Kidney epithelial cell (primary cell): ENCODE measurements around the gene FFAR3. TPM values are rescaled to one million over a fixed set of nuclear protein-coding genes. Genes with fewer than 3 reads are reported as not detected.
A peak's percentile ranks its signal among the peaks of the same experiment; 100 is the strongest.

ENCODE experiments used
- DNase-seq: peaks from one replicate; pipeline ENCODE4 v3.0.0-alpha.2; 2010; ENCODE audit warnings: low read depth
- H3K27me3 ChIP-seq: 2 replicates; pipeline ENCODE4 v1.6.0; 2011; ENCODE audit warnings: low read length; ENCODE audit not compliant: control insufficient read depth, insufficient read depth
- H3K36me3 ChIP-seq: 2 replicates; pipeline ENCODE4 v1.5.1; 2011; ENCODE audit warnings: low read length; ENCODE audit not compliant: control insufficient read depth, insufficient read depth
- H3K4me3 ChIP-seq: 2 replicates; pipeline ENCODE4 v1.5.1; 2011; ENCODE audit warnings: low read depth, mild to moderate bottlenecking, control low read depth, low read length
- total RNA-seq: library from RNA; depleted of rRNA; stranded (reverse); fragments of >200 nt; gene quantifications from 2 replicates; pipeline ENCODE4 v1.2.3, GENCODE V29; 2015
- TF ChIP-seq, protein P1 (sequence below): IDR thresholded peaks from 2 replicates; pipeline ENCODE4 v1.5.1; 2011; ENCODE audit warnings: mild to moderate bottlenecking, moderate library complexity, low read length, control low read depth, inconsistent platforms; ENCODE audit not compliant: insufficient read depth, poor library complexity, severe bottlenecking

FFAR3 gene
- total RNA-seq, 1 donor from 2014 or later, result not detected

DNA sequence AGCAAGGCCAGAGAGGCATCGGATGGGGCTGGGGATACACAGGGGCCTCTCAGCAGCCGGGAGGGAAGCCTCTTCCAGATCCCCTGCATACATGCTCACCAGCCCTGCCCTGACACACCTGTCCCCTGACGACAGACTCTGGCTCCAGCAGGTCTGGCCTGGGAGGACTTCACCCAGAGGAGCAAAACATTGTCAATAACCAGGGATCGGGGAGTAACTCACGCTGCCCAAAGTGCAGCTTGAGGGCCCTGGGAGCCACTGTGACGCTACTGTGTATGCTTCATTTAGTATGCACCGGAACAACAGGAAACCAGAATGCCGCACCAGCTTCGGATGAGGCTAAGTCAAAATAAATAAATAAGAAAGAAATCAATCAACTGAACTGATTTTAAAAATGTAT lies 41.7 kb upstream of the FFAR3 start:
- no peak for DNase-seq
- TF ChIP-seq, protein P1, sequence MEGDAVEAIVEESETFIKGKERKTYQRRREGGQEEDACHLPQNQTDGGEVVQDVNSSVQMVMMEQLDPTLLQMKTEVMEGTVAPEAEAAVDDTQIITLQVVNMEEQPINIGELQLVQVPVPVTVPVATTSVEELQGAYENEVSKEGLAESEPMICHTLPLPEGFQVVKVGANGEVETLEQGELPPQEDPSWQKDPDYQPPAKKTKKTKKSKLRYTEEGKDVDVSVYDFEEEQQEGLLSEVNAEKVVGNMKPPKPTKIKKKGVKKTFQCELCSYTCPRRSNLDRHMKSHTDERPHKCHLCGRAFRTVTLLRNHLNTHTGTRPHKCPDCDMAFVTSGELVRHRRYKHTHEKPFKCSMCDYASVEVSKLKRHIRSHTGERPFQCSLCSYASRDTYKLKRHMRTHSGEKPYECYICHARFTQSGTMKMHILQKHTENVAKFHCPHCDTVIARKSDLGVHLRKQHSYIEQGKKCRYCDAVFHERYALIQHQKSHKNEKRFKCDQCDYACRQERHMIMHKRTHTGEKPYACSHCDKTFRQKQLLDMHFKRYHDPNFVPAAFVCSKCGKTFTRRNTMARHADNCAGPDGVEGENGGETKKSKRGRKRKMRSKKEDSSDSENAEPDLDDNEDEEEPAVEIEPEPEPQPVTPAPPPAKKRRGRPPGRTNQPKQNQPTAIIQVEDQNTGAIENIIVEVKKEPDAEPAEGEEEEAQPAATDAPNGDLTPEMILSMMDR, result no peak
- Histone ChIP-seq H3K36me3 (no peaks in the 10 kb centered on the region), H3K4me3 (no peak overlapping the region), H3K27me3 (no peaks in the 10 kb centered on the region)

DNA sequence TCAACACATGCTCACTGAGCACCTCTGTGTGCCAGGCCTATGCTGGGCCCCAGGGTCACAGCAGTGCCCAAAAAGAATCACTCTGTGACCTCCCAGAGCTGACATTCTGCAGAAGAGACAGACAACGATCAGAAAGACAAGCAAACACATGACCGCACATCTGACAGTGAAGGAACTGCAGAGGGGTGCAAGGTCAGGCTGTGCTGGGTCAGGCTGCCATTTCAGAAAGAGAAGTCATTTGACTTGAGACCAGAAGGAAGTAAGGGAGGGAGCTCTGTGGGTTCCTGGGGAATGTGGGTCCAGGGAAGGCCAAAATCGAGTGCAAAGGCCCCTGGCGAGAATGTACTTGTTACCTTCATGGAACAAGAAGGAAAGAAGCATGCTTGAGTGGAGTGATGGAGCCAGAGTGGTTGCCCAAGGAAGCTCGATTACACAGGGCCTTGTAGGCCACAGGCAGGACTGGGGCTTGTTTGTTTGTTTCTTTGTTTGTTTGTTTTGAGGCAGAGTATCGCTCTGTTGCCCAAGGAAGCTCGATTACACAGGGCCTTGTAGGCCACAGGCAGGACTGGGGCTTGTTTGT lies 40.7 kb upstream of the FFAR3 start:
- Histone ChIP-seq H3K36me3 (no peaks in the 10 kb centered on the region), H3K27me3 (no peaks in the 10 kb centered on the region), H3K4me3 (no peak overlapping the region)
- no peak for DNase-seq
- TF ChIP-seq, protein P1, result no peak

DNA sequence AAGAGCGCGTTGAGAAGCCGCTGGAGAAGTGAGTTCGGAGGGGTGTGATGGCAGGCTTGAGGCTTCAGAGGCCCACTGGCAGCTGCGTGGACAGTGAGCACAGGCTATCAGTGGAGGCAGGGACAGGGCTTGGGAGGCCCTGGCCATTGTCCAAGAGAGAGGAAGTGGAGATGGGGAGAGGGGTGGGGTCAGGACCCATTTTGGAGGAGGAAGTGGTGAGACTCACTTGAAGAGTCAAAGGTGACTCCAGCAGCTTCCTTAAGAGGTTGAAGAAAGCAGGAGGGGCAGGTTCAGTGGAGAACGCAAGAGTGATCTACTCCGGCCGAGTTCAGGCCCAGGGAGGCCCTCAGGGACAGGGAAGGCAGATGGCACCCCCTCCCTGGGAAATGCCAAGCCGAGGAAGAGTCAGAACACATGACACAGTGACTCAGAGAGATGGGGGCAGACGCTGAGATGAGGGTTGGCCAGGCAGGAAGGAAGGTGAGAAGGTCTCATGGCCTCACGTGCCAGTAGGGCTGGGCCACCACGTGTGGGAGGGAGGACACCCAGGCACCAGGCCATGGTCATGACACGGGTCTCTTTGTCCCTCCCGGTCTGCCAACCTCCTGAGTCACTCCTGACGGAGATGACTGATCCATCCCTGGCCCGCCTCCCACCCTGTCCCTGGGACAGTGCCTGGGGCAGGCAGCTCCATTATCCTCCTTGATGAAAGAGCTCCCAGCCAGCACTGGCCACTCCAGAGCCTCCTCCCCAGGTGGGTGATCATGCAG lies 39.4 kb upstream of the FFAR3 start:
- no peaks in the 10 kb centered on the region for H3K27me3 ChIP-seq
- H3K4me3 ChIP-seq, result no peak overlapping the region
- DNase-seq, result peak; percentile 56
- no peaks in the 10 kb centered on the region for H3K36me3 ChIP-seq
- TF ChIP-seq, protein P1, result no peak

DNA sequence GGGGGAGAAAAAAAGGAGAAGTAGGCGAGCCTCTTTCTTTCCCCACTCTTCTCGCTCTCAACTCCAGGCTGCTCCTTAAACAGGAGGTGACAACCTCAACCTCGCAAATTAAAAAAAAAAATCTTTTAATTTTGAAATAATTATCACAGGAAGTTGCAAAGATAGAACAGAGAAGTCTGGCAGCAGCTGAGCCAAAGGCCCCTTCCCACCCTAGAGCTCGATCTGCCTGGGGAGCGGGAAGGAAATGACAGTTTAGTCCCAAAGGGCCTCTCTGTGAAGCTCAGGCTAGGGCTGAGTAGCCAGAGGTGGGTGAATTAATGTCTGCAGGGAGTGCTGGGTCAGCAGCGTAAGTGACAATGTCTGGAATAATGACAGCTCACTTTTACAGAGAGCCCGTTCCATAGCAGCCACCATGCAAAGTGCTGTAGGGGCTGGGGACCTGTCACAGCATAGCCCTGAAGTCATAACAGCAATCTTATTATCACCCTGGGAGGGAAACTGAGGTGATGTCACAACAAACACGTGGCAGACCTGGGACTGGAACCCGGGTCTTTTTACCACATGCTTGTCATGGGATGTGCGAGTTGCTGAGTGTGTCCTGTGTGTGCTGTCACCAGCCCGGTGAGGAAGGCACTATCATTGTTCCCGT lies 38.1 kb upstream of the FFAR3 start:
- Histone ChIP-seq H3K27me3 (no peaks in the 10 kb centered on the region), H3K4me3 (no peak overlapping the region), H3K36me3 (no peaks in the 10 kb centered on the region)
- no peak for DNase-seq
- TF ChIP-seq, protein P1, result no peak

DNA sequence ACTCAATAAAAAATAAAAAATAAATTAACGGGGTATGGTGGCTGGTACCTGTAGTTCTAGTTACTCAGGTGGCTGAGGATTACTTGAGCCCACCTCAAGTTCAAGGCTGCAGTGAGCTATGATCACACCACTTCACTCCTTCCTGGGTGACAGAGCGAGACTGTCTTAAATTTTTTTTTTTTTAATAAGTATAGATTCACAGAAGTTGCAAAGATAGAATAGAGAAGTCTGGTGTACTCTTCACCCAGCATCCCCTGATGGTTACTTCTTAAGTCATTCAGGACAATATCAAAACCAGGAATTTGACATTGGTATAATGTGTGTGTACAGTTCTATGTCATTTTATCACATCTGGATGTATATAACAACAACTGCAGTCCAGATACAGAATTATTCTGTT lies 37.0 kb upstream of the FFAR3 start:
- no peak for DNase-seq
- Histone ChIP-seq H3K4me3 (no peak overlapping the region), H3K36me3 (no peaks in the 10 kb centered on the region), H3K27me3 (no peaks in the 10 kb centered on the region)
- TF ChIP-seq, protein P1, result no peak
